A549 (cell line): ENCODE measurements around the gene VENTX.

Source experiments
- ATOH8 ChIP-seq: fragments of 250-450 bp; sonication (Bioruptor Pico); IDR thresholded peaks from 2 replicates; pipeline ENCODE4 v1.5.0; 2020; ENCODE audit warnings: low read depth, mild to moderate bottlenecking, moderate library complexity
- BHLHE40 ChIP-seq: IDR thresholded peaks from 2 replicates; pipeline ENCODE4 v1.6.1; 2012; ENCODE audit warnings: low read depth, low read length, inconsistent platforms
- CHD2 ChIP-seq: fragments of 150-350 bp; IDR thresholded peaks from 2 replicates; pipeline ENCODE4 v1.6.1; 2014; ENCODE audit warnings: low read length; ENCODE audit not compliant: partially characterized antibody
- CTCF ChIP-seq: fragments of >200 bp; sonication (Bioruptor Twin); formaldehyde crosslinking; IDR thresholded peaks from 3 replicates; pipeline ENCODE4 v1.5.1; 2016
- EP300 ChIP-seq, 2 experiments: fragments of >200 bp; sonication (Bioruptor Twin); formaldehyde crosslinking; IDR thresholded peaks; 2 replicates in 1 of 2; 3 replicates in 1 of 2; pipeline ENCODE4 v1.6.1; 2016 to 2017
- MAX ChIP-seq: IDR thresholded peaks from 2 replicates; pipeline ENCODE4 v1.6.1; 2012
- PBX3 ChIP-seq: IDR thresholded peaks from 2 replicates; pipeline ENCODE4 v1.6.1; 2012
- PHF8 ChIP-seq: fragments of 200-600 bp; sonication (generic); IDR thresholded peaks from 2 replicates; pipeline ENCODE4 v1.6.1; 2016; ENCODE audit warnings: low read depth, mild to moderate bottlenecking, antibody characterized with exemption, moderate library complexity, borderline replicate concordance
- POLR2A ChIP-seq: IDR thresholded peaks from 2 replicates; pipeline ENCODE4 v1.6.1; 2012; ENCODE audit warnings: mild to moderate bottlenecking, low read length
- RAD21 ChIP-seq, 2 experiments: fragments of >200 bp in 1 of 2; sonication (Bioruptor Twin) in 1 of 2; formaldehyde crosslinking in 1 of 2; IDR thresholded peaks in 1 of 2; conservative IDR thresholded peaks in 1 of 2; 2 replicates in 1 of 2; 3 replicates in 1 of 2; pipeline ENCODE4 v1.6.1; 2012 to 2018; ENCODE audit warnings: inconsistent platforms in 1 of 2
- REST ChIP-seq: fragments of 200-600 bp; sonication (generic); IDR thresholded peaks from 2 replicates; pipeline ENCODE4 v1.6.1; 2016; ENCODE audit warnings: antibody characterized with exemption, mild to moderate bottlenecking, moderate library complexity
- RFX5 ChIP-seq: fragments of 450-650 bp; IDR thresholded peaks from 2 replicates; pipeline ENCODE4 v1.7.1; 2014; ENCODE audit warnings: antibody characterized with exemption, mild to moderate bottlenecking, moderate library complexity
- SMC3 ChIP-seq: fragments of >200 bp; sonication (Bioruptor Twin); formaldehyde crosslinking; IDR thresholded peaks from 3 replicates; pipeline ENCODE4 v1.6.1; 2018; ENCODE audit warnings: inconsistent platforms

- TF ChIP-seq PBX3 (no peak), CTCF (no peak), ATOH8 (CRISPR knock-in tag) (no peak), REST (no peak), PHF8 (no peak), RFX5 (no peak), MAX (no peak), POLR2A (no peak), CHD2 (no peak), SMC3 (no peak), EP300 (IDR thresholded peaks at IDR 0.05) (no peak), BHLHE40 (no peak), RAD21 (conservative IDR thresholded peaks at IDR 0.05 in 1 of 2, IDR thresholded peaks at IDR 0.05 in 1 of 2) (no peak)
These were observed 43.5 kb upstream of the VENTX start for GRCh38 chr10:133194151-133194550.
